T47D (cell line): Measurements from ENCODE around the gene IDE.
A peak's percentile ranks its signal among the peaks of the same experiment; 100 is the strongest.
"Not testable (repeated sequence)": the region's sequence is repeated elsewhere in the genome, so short reads cannot be mapped to it uniquely, and the experiment has no call there.

ENCODE experiments used
- DNase-seq, 2 experiments: peaks; one replicate each; pipeline versions ENCODE4 v3.0.0 to v3.0.0-alpha.2; 2011 to 2012; ENCODE audit warnings: low read depth in 1 of 2, low spot score in 1 of 2
- JUND ChIP-seq: IDR thresholded peaks from 2 replicates; pipeline ENCODE4 v1.6.1; 2012; ENCODE audit warnings: low read depth
- in situ Hi-C: cut with HindIII; loops from 2 replicates; pipeline ENCODE4 v1.10.0; 2016; ENCODE audit warnings: low sequenced_read_pairs, low pct_unique_long_range_greater_than_20kb

IDE gene

GRCh38 chr10:92573798-92574547, at the start of gene IDE:
Gene IDE, minus strand, starts transcription at chr10:92574093. Its CDS starts 74 bp downstream, at chr10:92574019.
- in situ Hi-C loops, result no loop called here
- DNase-seq, result peak; percentile 92 to 94
- TF ChIP-seq JUND, result no peak

- no peak for DNase-seq
- TF ChIP-seq JUND, result no peak
- in situ Hi-C loops, result no loop called here
Measured at GRCh38 chr10:92619368-92619767, 45.5 kb upstream of the IDE start.

GRCh38 chr10:92615515-92615914, 41.6 kb upstream of the IDE start:
- in situ Hi-C loops, result no loop called here
- TF ChIP-seq JUND, result no peak

GRCh38 chr10:92604841-92605240, 30.9 kb upstream of the IDE start:
- DNase-seq, result no peak
- in situ Hi-C loops, result no loop called here
- no peak for TF ChIP-seq JUND

More at GRCh38 chr10:92615515-92615914, 41.6 kb upstream of the IDE start:
- DNase-seq, result no peak

- no peak for TF ChIP-seq JUND
- in situ Hi-C loops, result no loop called here
- DNase-seq, result no peak
Measured at GRCh38 chr10:92598321-92598720, 24.4 kb upstream of the IDE start.

GRCh38 chr10:92595505-92595904, 21.6 kb upstream of the IDE start:
- in situ Hi-C loops, result no loop called here
- DNase-seq, result peak in 1 of 2 experiments; percentile 38
- no peak for TF ChIP-seq JUND

- DNase-seq, result peak in 1 of 2 experiments; percentile 33
- TF ChIP-seq JUND, result no peak
- in situ Hi-C loops, result no loop called here
Measured at GRCh38 chr10:92593619-92594588, 20.0 kb upstream of the IDE start.

GRCh38 chr10:92592761-92593618, 19.1 kb upstream of the IDE start, which contains the start of gene KIF11:
Gene KIF11, plus strand, starts transcription at chr10:92593130. Its CDS starts 246 bp downstream, at chr10:92593376.
- DNase-seq, result peak; percentile 82 to 99
- no peak for TF ChIP-seq JUND
- in situ Hi-C loops, result no loop called here

GRCh38 chr10:92591550-92592022, 17.7 kb upstream of the IDE start:
- peak; percentile 70 to 96 for DNase-seq
- in situ Hi-C loops, result no loop called here
- no peak for TF ChIP-seq JUND

GRCh38 chr10:92590623-92591549, 17.0 kb upstream of the IDE start:
- no peak for TF ChIP-seq JUND
- DNase-seq, result peak in 1 of 2 experiments; percentile 71
- in situ Hi-C loops, result no loop called here

- DNase-seq, in situ Hi-C loops: not testable (repeated sequence)
Measured at GRCh38 chr10:92582347-92582746, 8.5 kb upstream of the IDE start.
